SK-N-SH (cell line): ENCODE measurements around the gene SEMA4D.

Source experiments
- CHD2 ChIP-seq: fragments of 150-350 bp; IDR thresholded peaks from 2 replicates; pipeline ENCODE4 v1.6.1; 2018; ENCODE audit warnings: low read length; ENCODE audit not compliant: partially characterized antibody
- CTCF ChIP-seq: fragments of 200-600 bp; sonication (generic); IDR thresholded peaks from 2 replicates; pipeline ENCODE4 v1.6.1; 2017; ENCODE audit warnings: antibody characterized with exemption, mild to moderate bottlenecking, moderate library complexity
- ELF1 ChIP-seq: IDR thresholded peaks from 2 replicates; pipeline ENCODE4 v1.4.0; 2012
- FOSL2 ChIP-seq: IDR thresholded peaks from 2 replicates; pipeline ENCODE4 v1.4.0; 2012; ENCODE audit warnings: low read depth, mild to moderate bottlenecking, moderate library complexity, borderline replicate concordance
- IRF3 ChIP-seq: fragments of 150-350 bp; IDR thresholded peaks from 2 replicates; pipeline ENCODE4 v1.6.1; 2016; ENCODE audit warnings: mild to moderate bottlenecking, low read depth, low read length
- MAX ChIP-seq: IDR thresholded peaks from 2 replicates; pipeline ENCODE4 v1.4.0; 2012; ENCODE audit warnings: low read depth
- NFIC ChIP-seq: IDR thresholded peaks from 2 replicates; pipeline ENCODE4 v1.4.0; 2012; ENCODE audit warnings: borderline replicate concordance
- RCOR1 ChIP-seq: fragments of 150-350 bp; IDR thresholded peaks from 2 replicates; pipeline ENCODE4 v1.6.1; 2017; ENCODE audit warnings: antibody characterized with exemption, low read length
- TAF1 ChIP-seq: IDR thresholded peaks from 2 replicates; pipeline ENCODE4 v1.6.1; 2012; ENCODE audit warnings: low read depth, mild to moderate bottlenecking, low read length, moderate library complexity, borderline replicate concordance
- USF1 ChIP-seq: IDR thresholded peaks from 2 replicates; pipeline ENCODE4 v1.4.0; 2012; ENCODE audit warnings: low read depth, borderline replicate concordance

- TF ChIP-seq CTCF (no peak), CHD2 (no peak), NFIC (no peak), RCOR1 (no peak), MAX (no peak), IRF3 (no peak), FOSL2 (no peak), ELF1 (no peak), USF1 (no peak), TAF1 (no peak)
Measured at GRCh38 chr9:89529243-89530035, 31.5 kb upstream of the SEMA4D start.
